Stimulated activated CD4-positive, alpha-beta T cell treated with anti-CD3 and anti-CD28 coated beads, Interleukin-2, amount 100 ng/mL, for 48 hours (primary cell): ENCODE data around the gene RELA.

Experiments used
- DNase-seq, 2 donors: peaks; one replicate each; pipeline ENCODE4 v3.0.0-alpha.2; 2020

The RELA gene

GRCh38 chr11:65629579-65629978 is 33.1 kb downstream of the RELA start:
- no peak for DNase-seq

GRCh38 chr11:65627202-65627601 is 35.5 kb downstream of the RELA start:
- no peak for DNase-seq

GRCh38 chr11:65625628-65626342 is 36.9 kb downstream of the RELA start:
- peak; percentile 29 to 35 for DNase-seq

GRCh38 chr11:65624931-65625627 is 37.6 kb downstream of the RELA start:
- no peak for DNase-seq

- DNase-seq, result no peak
These were observed 38.7 kb downstream of the RELA start for GRCh38 chr11:65623852-65624616.

GRCh38 chr11:65623177-65623576 is 39.5 kb downstream of the RELA start:
- no peak for DNase-seq

GRCh38 chr11:65622011-65622410 is 40.7 kb downstream of the RELA start:
- no peak for DNase-seq

GRCh38 chr11:65621460-65621859 is 41.3 kb downstream of the RELA start:
- no peak for DNase-seq

- no peak for DNase-seq
These were observed 42.0 kb downstream of the RELA start for GRCh38 chr11:65620666-65621065.

GRCh38 chr11:65619281-65619928 is 43.3 kb downstream of the RELA start:
- DNase-seq, result no peak

- no peak for DNase-seq
These were observed 44.0 kb downstream of the RELA start for GRCh38 chr11:65618763-65619162.

GRCh38 chr11:65617990-65618751 is 44.5 kb downstream of the RELA start:
- DNase-seq, result no peak

- no peak for DNase-seq
These were observed 45.4 kb downstream of the RELA start for GRCh38 chr11:65617136-65617850.

GRCh38 chr11:65616575-65617001 is 46.1 kb downstream of the RELA start:
- no peak for DNase-seq

GRCh38 chr11:65615950-65616574 is 46.7 kb downstream of the RELA start:
- no peak for DNase-seq

- peak; percentile 98 to 99 for DNase-seq
These were observed 47.3 kb downstream of the RELA start, which contains the start of gene PCNX3 for GRCh38 chr11:65615229-65615949. Gene PCNX3, plus strand, starts transcription at chr11:65615776. Its CDS starts 536 bp downstream, at chr11:65616312.

- no peak for DNase-seq
These were observed 49.4 kb downstream of the RELA start for GRCh38 chr11:65613091-65613928.

- DNase-seq, result no peak
These were observed 50.0 kb downstream of the RELA start for GRCh38 chr11:65612691-65613090.
